SU-DHL-6 (cell line): ENCODE measurements around the gene CIAO2A.

Experiments
- H2AFZ ChIP-seq: fragments of 200-600 bp; sonication (generic); 2 replicates; pipeline ENCODE4 v1.6.1; 2014; ENCODE audit warnings: low read depth, mild to moderate bottlenecking, moderate library complexity, mixed read lengths, antibody characterized with exemption, low read length; ENCODE audit not compliant: severe bottlenecking
- H3F3A ChIP-seq: fragments of 200-600 bp; shearing (Covaris generic); 2 replicates; pipeline ENCODE4 v1.6.0; 2016; ENCODE audit warnings: antibody characterized with exemption, mild to moderate bottlenecking; ENCODE audit not compliant: insufficient read depth
- H3K27ac ChIP-seq: fragments of 200-600 bp; sonication (generic); 2 replicates; pipeline ENCODE4 v1.5.1; 2016; ENCODE audit warnings: low read depth, mild to moderate bottlenecking, low read length, moderate library complexity, mixed read lengths
- H3K27me3 ChIP-seq: fragments of 200-600 bp; sonication (generic), shearing (Covaris generic); 2 replicates; pipeline ENCODE4 v1.6.0; 2014; ENCODE audit warnings: mild to moderate bottlenecking, low read length
- H3K36me3 ChIP-seq: fragments of 200-600 bp; sonication (generic); 2 replicates; pipeline ENCODE4 v1.6.1; 2014; ENCODE audit warnings: mild to moderate bottlenecking, low read length, mixed read lengths
- H3K4me2 ChIP-seq: fragments of 300-600, 200-600 bp; shearing (Covaris generic), sonication (generic); 2 replicates; pipeline ENCODE4 v1.6.0; 2014; ENCODE audit warnings: low read length, low read depth, mild to moderate bottlenecking; ENCODE audit not compliant: poor library complexity, severe bottlenecking
- H3K4me3 ChIP-seq: fragments of 200-600 bp; sonication (generic); 2 replicates; pipeline ENCODE4 v1.5.1; 2014; ENCODE audit warnings: antibody characterized with exemption, low read length, mild to moderate bottlenecking, mixed read lengths; ENCODE audit not compliant: insufficient read depth, poor library complexity, severe bottlenecking
- H3K79me2 ChIP-seq: fragments of 200-600 bp; sonication (generic); 2 replicates; pipeline ENCODE4 v1.6.1; 2014; ENCODE audit warnings: mild to moderate bottlenecking, low read length, moderate library complexity; ENCODE audit not compliant: insufficient read depth
- H3K9ac ChIP-seq: fragments of 200-600 bp; sonication (generic); 2 replicates; pipeline ENCODE4 v1.7.0; 2014; ENCODE audit warnings: mild to moderate bottlenecking, low read length
- H3K9me2 ChIP-seq: fragments of 200-600 bp; sonication (generic); replicated peaks from 2 replicates; pipeline ENCODE4 v1.6.1; 2014; ENCODE audit warnings: low read length; ENCODE audit not compliant: insufficient read depth
- H3K9me3 ChIP-seq: fragments of 200-600 bp; sonication (generic); 2 replicates; pipeline ENCODE4 v1.6.1; 2014; ENCODE audit warnings: low read length, mixed read lengths; ENCODE audit not compliant: insufficient read depth
- H4K20me1 ChIP-seq: fragments of 200-600 bp; sonication (generic); 2 replicates; pipeline ENCODE4 v1.6.1; 2014; ENCODE audit warnings: low read depth, mild to moderate bottlenecking, antibody characterized with exemption, low read length, moderate library complexity, mixed read lengths
- CTCF ChIP-seq: fragments of 200-600 bp; sonication (generic); IDR thresholded peaks from one replicate; pipeline ENCODE4 v1.5.1; 2017; ENCODE audit warnings: antibody characterized with exemption, mild to moderate bottlenecking, low read length, moderate library complexity; ENCODE audit not compliant: insufficient read depth, poor library complexity, severe bottlenecking
- EZH2phosphoT487 ChIP-seq: fragments of 200-600 bp; sonication (generic), shearing (Covaris generic); conservative IDR thresholded peaks from 2 replicates; pipeline ENCODE4 v1.6.1; 2018; ENCODE audit warnings: mild to moderate bottlenecking, antibody characterized with exemption, low read length, moderate library complexity, mixed read lengths

Gene CIAO2A

DNA sequence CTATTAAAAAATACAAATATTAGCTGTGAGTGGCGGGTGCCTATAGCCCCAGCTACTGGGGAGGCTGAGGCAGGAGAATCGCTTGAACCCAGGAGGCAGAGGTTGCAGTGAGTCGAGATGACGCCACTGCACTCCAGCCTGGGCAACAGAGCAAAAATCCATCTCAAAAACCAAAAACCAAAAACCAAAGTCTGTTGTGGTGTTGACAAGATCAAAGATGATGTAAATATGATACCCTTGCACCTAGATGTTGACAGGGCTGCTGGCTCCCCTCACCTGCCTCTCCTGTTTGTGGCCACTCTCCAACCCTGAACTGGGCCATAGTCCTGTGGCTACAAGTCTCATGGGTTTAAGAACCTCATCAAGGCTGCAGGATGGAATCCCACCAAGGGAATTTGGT lies 63.5 kb downstream of the CIAO2A start:
- no peak overlapping the region for H3K4me2 ChIP-seq
- H3K36me3 ChIP-seq = no peaks in the 10 kb centered on the region
- H3K4me3 ChIP-seq = no peak overlapping the region
- H3K27me3 ChIP-seq = no peaks in the 10 kb centered on the region
- no peaks in the 10 kb centered on the region for H3K9me3 ChIP-seq
- no peak overlapping the region for H2AFZ ChIP-seq
- H3K9me2 ChIP-seq = no peaks in the 10 kb centered on the region
- no peak overlapping the region for H3K9ac ChIP-seq
- TF ChIP-seq EZH2phosphoT487 = no peak
- TF ChIP-seq CTCF = no peak
- H4K20me1 ChIP-seq = no peaks in the 10 kb centered on the region
- no peaks in the 10 kb centered on the region for H3K79me2 ChIP-seq
- H3F3A ChIP-seq = no peaks in the 10 kb centered on the region
- no peak overlapping the region for H3K27ac ChIP-seq

DNA sequence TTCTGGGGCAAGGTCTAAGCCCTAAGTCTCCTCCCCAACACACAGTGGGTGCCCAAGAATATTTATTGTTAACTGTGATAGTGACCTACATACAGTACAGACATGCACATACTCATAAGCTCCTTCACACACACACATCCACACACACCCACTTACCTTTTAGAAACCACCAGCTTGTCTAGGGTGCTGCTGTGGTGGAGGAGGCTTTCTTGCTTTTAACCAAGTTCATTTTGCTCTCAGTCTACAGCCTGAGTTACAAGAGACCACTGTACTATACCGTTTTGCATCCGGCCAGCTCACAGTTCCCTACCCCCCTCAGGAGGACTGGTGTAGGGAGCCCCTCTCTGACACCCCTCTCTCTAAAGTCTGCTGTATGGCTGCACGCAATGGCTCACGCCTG lies 64.0 kb downstream of the CIAO2A start:
- Histone ChIP-seq H3K4me3 (no peak overlapping the region), H3F3A (no peaks in the 10 kb centered on the region), H3K27me3 (no peaks in the 10 kb centered on the region), H3K27ac (no peak overlapping the region), H4K20me1 (no peaks in the 10 kb centered on the region), H3K9me3 (no peaks in the 10 kb centered on the region), H3K79me2 (no peaks in the 10 kb centered on the region), H3K36me3 (no peaks in the 10 kb centered on the region), H3K4me2 (no peak overlapping the region), H3K9ac (no peak overlapping the region), H3K9me2 (no peaks in the 10 kb centered on the region), H2AFZ (no peak overlapping the region)
- TF ChIP-seq EZH2phosphoT487 = no peak
- no peak for TF ChIP-seq CTCF

- Histone ChIP-seq H4K20me1 (no peaks in the 10 kb centered on the region), H3K4me2 (no peak overlapping the region), H3K27me3 (no peaks in the 10 kb centered on the region), H3K9me2 (no peaks in the 10 kb centered on the region), H3K9me3 (no peaks in the 10 kb centered on the region), H2AFZ (no peak overlapping the region), H3K4me3 (no peak overlapping the region), H3K36me3 (no peaks in the 10 kb centered on the region), H3K9ac (no peak overlapping the region), H3K27ac (no peak overlapping the region), H3K79me2 (no peaks in the 10 kb centered on the region), H3F3A (no peaks in the 10 kb centered on the region)
- TF ChIP-seq CTCF (no peak), EZH2phosphoT487 (no peak)
These were observed 64.5 kb downstream of the CIAO2A start for GRCh38 chr15:64029110-64029509.

DNA sequence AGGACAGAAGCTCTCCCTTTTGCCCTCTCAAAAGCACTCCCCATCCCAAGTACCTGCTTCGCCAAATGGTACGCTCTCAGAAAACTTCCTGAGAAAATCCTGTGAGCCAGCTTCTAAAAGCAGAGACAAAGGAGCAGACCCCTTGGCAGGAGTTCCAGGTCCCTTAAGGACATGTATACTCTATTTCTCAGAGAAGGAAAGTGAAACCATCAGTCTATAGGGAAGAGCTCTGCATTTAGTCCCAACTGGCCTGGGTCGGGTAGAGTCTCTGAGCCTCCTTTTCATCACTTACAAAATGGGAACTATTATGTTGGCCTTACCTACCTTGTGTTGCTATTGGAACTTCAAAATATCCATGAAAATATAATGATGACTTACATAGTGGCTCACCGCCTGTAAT lies 67.0 kb downstream of the CIAO2A start:
- Histone ChIP-seq H3F3A (no peaks in the 10 kb centered on the region), H3K4me3 (no peak overlapping the region), H3K9ac (no peak overlapping the region), H3K27ac (no peak overlapping the region), H3K79me2 (no peaks in the 10 kb centered on the region), H3K27me3 (no peaks in the 10 kb centered on the region), H3K9me2 (no peaks in the 10 kb centered on the region), H2AFZ (no peak overlapping the region), H3K9me3 (no peaks in the 10 kb centered on the region), H3K4me2 (no peak overlapping the region), H4K20me1 (no peaks in the 10 kb centered on the region), H3K36me3 (no peaks in the 10 kb centered on the region)
- TF ChIP-seq CTCF (no peak), EZH2phosphoT487 (no peak)
